ENCODE data around the gene HAPSTR1. TPM values are rescaled to one million over a fixed set of nuclear protein-coding genes. Genes with fewer than 3 reads are reported as not detected.
A peak's percentile ranks its signal among the peaks of the same experiment; 100 is the strongest.

The HAPSTR1 gene
- total RNA-seq, 2 experiments from 2014 or later, result 71.6 to 72.2 TPM

DNA sequence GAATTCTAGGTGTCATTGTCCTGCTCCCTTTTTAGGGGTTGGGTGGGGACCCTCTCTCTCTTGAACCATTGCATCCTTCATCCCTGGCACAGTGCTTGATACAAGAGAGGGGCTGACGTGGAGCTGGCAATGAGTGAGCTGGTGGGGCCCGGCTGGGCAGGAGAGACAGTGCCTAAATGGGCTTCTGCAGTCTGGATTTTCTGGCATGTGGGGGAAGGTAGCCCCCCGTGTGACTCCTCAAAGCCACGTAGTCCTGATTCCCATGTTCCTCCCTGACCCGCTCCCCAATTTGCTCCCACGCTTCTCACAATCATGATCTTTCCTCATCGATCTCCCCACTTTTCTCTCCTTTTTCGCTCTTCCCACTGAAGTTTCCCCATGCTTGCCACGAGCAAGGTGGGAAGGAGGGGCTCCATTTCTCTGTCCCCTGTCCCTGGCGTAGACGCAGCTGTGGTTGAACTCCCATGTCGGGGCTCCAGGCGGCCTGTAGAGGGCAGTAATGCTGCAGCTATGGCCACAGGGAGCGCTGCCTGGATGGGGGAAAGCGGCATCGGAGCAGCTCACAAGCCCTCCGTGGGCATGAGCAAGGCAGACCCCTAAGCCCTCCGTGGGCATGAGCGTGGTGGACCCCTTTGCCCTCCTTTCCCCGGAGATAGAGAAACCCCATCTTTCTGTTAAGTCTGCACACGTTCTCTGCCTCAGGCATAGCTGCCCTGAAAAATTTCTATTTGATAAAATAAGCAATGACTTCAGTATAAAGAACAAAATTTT lies 47.5 kb downstream of the HAPSTR1 start:
- H3K27ac Mint-ChIP-seq, result no peak overlapping the region
- H3K36me3 Mint-ChIP-seq, result no peaks in the 10 kb centered on the region
- ATAC-seq (ENCODE audit: low read depth) (peak; percentile 76), DNase-seq (peak; percentile 71)
- no peak overlapping the region for H3K4me3 Mint-ChIP-seq
- H3K27me3 Mint-ChIP-seq, result no peaks in the 10 kb centered on the region
- POLR2A ChIA-PET, result interaction anchor here (2.2 kb wide), 1 partner anchor 48 kb away, joined by 7 read pairs; the partner anchor contains the start of gene HAPSTR1
- H3K4me1 Mint-ChIP-seq, result peaks cover 12% of the 10 kb centered on the region
- H3K9me3 Mint-ChIP-seq, result no peaks in the 10 kb centered on the region

DNA sequence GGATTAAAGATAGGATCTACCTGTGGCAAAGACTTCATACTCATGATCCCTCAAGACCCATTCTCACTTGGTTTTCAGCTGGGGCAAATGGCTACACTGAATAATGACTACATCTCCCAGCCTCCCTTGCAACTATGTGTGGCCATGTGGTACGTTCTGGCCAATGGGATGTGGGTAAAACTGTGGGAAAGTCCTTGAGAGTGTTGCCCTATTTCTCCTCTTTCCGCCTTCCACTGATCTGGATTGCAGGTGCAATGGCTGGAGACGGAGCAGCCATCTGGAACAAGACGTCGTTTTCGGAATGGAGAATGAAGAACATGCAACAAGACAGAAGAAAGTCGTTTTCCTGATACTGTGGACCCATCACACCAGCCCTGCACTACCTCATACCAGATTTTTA lies 48.5 kb downstream of the HAPSTR1 start:
- Mint-ChIP-seq H3K4me3 (no peak overlapping the region), H3K27ac (no peak overlapping the region), H3K36me3 (no peaks in the 10 kb centered on the region), H3K9me3 (no peaks in the 10 kb centered on the region), H3K4me1 (peaks cover 8% of the 10 kb centered on the region), H3K27me3 (no peaks in the 10 kb centered on the region)
- DNase-seq (no peak), ATAC-seq (ENCODE audit: low read depth) (no peak)
- POLR2A ChIA-PET, result interaction anchor here (2.2 kb wide), 1 partner anchor 49 kb away, joined by 7 read pairs; the partner anchor contains the start of gene HAPSTR1

Other genes starting within 250 kb of the HAPSTR1 start
- gene CARHSP1, start 222.6 kb upstream of the HAPSTR1 start, total RNA-seq, result 100 to 1,000 TPM; 157 to 173 TPM
- not detected for gene LITAFD, start 209.3 kb upstream of the HAPSTR1 start, total RNA-seq
- 100 to 1,000 TPM; 153 to 162 TPM for gene USP7, start 127.7 kb upstream of the HAPSTR1 start, total RNA-seq

Data from activated naive CD8-positive, alpha-beta T cell treated with anti-CD3 and anti-CD28 coated beads, Interleukin-2, amount 10 ng/mL, durations not matched to agents 7 days and 5 days (primary cell).